Left ventricle myocardium inferior (tissue), 1 donor: ENCODE results near the gene COPS4. TPM values are rescaled to one million over a fixed set of nuclear protein-coding genes. Genes with fewer than 3 reads are reported as not detected.
"Not testable (repeated sequence)": the region's sequence is repeated elsewhere in the genome, so short reads cannot be mapped to it uniquely, and the experiment has no call there.

Source experiments
- DNase-seq: peaks from one replicate; pipeline ENCODE4 v3.0.0-alpha.2; 2020
- H3K27ac ChIP-seq: fragments of 200-600 bp; replicated peaks from 2 replicates; pipeline ENCODE4 v1.8.0; 2021
- H3K27me3 ChIP-seq: fragments of 200-600 bp; 2 replicates; pipeline ENCODE4 v1.8.0; 2021; ENCODE audit warnings: low read depth
- H3K36me3 ChIP-seq: fragments of 200-600 bp; 2 replicates; pipeline ENCODE4 v1.8.0; 2021
- H3K4me1 ChIP-seq: fragments of 200-600 bp; 2 replicates; pipeline ENCODE4 v1.8.0; 2021
- H3K4me3 ChIP-seq: fragments of 200-600 bp; 2 replicates; pipeline ENCODE4 v1.8.0; 2021; ENCODE audit warnings: mild to moderate bottlenecking, moderate library complexity
- H3K9me3 ChIP-seq: fragments of 200-600 bp; replicated peaks from 2 replicates; pipeline ENCODE4 v1.8.0; 2021
- intact Hi-C: fragments of 100-400 bp; cut with micrococcal nuclease; formaldehyde crosslinking; loops from one replicate; pipeline ENCODE4 v1.11.0; 2022
- total RNA-seq: library from RNA; stranded (reverse); fragmentation: NEBNext Ultra II Directional; extraction: Animal tissue kit (Norgen Biotek cat#: 25700); gene quantifications from one replicate; pipeline ENCODE4 v1.2.1, GENCODE V29; 2021
- TF ChIP-seq, protein P1 (sequence below): fragments of 200-600 bp; IDR thresholded peaks from 2 replicates; pipeline ENCODE4 v1.8.0; 2021; ENCODE audit warnings: antibody characterized with exemption, mild to moderate bottlenecking, borderline replicate concordance
- donor health status: DM: no; HTN: yes; CAD: no; lungs with severe emphysema.

Gene COPS4
- total RNA-seq, 1 donor from 2014 or later, result 53.6 TPM

DNA sequence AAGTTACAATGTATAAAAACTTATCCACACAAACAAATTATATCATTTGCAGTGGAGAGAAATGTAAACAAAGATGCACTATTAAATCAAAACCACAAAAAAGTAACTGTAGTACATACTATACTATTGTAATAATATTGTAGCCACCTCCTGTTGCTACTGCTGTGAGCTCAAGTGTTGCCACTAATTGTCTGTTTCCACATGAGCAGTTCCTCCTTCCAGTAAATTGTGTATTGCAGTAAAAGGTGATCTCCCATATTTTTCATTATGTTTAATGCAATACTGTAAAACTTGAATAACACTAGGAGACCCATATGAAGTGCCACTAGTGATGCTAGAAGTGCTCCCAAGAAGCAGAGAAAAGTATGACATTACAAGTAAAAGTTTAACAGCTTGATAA lies 36.1 kb upstream of the COPS4 start:
- H3K27ac ChIP-seq, result no peak overlapping the region
- H3K36me3 ChIP-seq, result no peaks in the 10 kb centered on the region
- TF ChIP-seq, protein P1, sequence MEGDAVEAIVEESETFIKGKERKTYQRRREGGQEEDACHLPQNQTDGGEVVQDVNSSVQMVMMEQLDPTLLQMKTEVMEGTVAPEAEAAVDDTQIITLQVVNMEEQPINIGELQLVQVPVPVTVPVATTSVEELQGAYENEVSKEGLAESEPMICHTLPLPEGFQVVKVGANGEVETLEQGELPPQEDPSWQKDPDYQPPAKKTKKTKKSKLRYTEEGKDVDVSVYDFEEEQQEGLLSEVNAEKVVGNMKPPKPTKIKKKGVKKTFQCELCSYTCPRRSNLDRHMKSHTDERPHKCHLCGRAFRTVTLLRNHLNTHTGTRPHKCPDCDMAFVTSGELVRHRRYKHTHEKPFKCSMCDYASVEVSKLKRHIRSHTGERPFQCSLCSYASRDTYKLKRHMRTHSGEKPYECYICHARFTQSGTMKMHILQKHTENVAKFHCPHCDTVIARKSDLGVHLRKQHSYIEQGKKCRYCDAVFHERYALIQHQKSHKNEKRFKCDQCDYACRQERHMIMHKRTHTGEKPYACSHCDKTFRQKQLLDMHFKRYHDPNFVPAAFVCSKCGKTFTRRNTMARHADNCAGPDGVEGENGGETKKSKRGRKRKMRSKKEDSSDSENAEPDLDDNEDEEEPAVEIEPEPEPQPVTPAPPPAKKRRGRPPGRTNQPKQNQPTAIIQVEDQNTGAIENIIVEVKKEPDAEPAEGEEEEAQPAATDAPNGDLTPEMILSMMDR, result no peak
- H3K4me1 ChIP-seq, result no peaks in the 10 kb centered on the region
- DNase-seq, result no peak
- no peaks in the 10 kb centered on the region for H3K9me3 ChIP-seq
- no peak overlapping the region for H3K4me3 ChIP-seq
- no peaks in the 10 kb centered on the region for H3K27me3 ChIP-seq
- intact Hi-C loops, result no loop called here

DNA sequence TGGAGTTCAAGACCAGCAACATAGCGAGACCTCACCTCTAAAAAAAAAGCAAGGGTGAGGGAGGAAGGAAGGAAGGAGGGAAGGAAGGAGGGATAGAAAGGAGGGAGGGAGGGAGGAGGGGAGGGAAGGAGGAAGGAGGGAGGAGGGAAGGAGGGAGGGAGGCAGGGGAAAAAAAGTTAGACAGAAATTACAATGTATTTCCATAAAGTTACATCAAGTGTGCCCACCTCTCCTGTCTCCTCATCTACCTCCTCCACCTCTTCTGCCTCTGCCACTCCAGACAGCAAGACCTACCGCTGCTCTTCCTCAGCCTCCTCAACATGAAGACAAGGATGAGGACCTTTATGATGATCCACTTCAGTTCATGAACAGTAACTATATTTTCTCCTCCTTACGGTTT lies 32.7 kb upstream of the COPS4 start:
- DNase-seq, result no peak
- H3K9me3 ChIP-seq, result no peaks in the 10 kb centered on the region
- H3K27me3 ChIP-seq, result no peaks in the 10 kb centered on the region
- intact Hi-C loops, result no loop called here
- H3K36me3 ChIP-seq, result no peaks in the 10 kb centered on the region
- H3K4me1 ChIP-seq, result no peaks in the 10 kb centered on the region
- TF ChIP-seq, protein P1, result no peak
- H3K4me3 ChIP-seq, result no peak overlapping the region
- H3K27ac ChIP-seq, result no peak overlapping the region

DNA sequence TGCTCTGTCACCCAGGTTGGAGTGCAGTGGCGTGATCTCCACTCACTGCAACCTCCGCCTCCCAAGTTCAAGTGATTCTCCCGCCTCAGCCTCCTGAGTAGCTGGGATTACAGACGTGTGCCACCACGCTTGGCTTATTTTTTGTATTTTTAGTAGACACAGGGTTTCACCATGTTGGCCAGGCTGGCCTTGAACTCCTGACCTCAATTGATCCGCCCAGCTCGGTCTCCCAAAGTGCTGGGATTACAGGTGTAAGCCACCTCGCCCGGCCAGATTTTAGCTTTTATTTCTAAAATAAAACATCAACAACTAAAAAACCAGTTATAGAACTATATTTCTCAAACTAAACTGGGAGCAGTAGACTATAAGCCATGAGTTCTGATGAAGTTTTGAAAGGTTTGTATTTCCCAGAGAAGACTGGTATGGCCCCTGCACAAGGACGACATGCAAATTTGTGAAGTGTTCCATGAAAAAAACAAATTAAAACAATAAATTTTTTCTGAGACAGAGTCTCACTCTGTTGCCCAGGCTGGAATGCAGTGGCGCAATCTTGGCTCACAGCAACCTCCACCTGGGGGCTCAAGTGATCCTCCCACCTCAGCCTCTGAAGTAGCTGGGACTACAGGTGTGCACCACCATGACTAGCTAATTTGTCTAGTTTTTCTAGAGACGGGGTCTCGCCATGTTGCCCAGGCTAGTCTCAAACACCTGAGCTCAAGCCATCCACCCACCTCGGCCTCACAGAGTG lies 31.8 kb upstream of the COPS4 start:
- H3K9me3 ChIP-seq, intact Hi-C loops, H3K27ac ChIP-seq, H3K36me3 ChIP-seq, DNase-seq, H3K4me1 ChIP-seq, H3K4me3 ChIP-seq, H3K27me3 ChIP-seq: not testable (repeated sequence)

DNA sequence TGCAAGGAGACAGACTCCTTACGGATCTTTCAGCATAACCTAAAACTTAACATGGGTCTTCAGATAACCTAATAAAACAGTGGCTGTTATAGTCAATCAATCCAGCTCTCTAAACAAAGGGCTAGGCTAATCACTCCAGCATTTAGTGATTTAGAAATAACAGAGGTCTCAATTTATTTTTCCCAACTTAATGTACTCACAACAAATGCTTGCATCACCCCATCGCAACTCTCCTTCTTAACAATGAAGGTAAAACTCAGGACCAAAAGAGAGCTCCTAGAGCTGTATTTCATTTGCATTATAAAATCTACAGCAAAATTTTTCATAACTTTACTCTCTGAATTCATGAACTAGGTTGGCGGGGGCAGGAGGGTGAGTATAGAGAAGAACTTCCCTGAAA lies 25.5 kb upstream of the COPS4 start:
- TF ChIP-seq, protein P1, result no peak
- Histone ChIP-seq H3K9me3 (no peaks in the 10 kb centered on the region), H3K27me3 (no peaks in the 10 kb centered on the region), H3K4me3 (peak overlapping the region; percentile 97), H3K4me1 (peaks cover 44% of the 10 kb centered on the region), H3K36me3 (no peaks in the 10 kb centered on the region), H3K27ac (peak overlapping the region; percentile 87)
- no peak for DNase-seq
- intact Hi-C loops, result no loop called here

DNA sequence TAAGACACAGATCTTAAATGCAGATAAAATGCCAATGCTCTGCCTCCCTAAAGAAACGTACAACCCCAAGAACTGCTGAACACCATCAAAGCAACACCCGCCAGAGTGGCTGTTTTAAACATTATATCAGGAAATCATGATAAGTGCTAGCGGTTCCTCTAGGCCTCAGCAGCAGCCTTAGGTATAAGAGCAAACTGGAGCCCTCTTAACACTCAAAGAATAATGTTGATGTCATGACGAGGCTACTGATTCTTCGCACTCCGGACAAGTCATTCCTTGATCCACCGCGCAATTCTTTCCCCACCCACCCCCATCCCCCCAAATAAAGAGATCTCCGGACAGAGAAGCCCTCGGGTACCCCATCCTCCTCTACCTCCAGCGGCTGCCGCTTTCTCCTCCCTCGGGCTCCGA lies 24.9 kb upstream of the COPS4 start:
- no peak for DNase-seq
- TF ChIP-seq, protein P1, result no peak
- H3K4me3 ChIP-seq, result peak overlapping the region; percentile 97
- no peaks in the 10 kb centered on the region for H3K27me3 ChIP-seq
- no peaks in the 10 kb centered on the region for H3K9me3 ChIP-seq
- H3K4me1 ChIP-seq, result peaks cover 44% of the 10 kb centered on the region
- H3K27ac ChIP-seq, result peak overlapping the region; percentile 87
- intact Hi-C loops, result no loop called here
- no peaks in the 10 kb centered on the region for H3K36me3 ChIP-seq

DNA sequence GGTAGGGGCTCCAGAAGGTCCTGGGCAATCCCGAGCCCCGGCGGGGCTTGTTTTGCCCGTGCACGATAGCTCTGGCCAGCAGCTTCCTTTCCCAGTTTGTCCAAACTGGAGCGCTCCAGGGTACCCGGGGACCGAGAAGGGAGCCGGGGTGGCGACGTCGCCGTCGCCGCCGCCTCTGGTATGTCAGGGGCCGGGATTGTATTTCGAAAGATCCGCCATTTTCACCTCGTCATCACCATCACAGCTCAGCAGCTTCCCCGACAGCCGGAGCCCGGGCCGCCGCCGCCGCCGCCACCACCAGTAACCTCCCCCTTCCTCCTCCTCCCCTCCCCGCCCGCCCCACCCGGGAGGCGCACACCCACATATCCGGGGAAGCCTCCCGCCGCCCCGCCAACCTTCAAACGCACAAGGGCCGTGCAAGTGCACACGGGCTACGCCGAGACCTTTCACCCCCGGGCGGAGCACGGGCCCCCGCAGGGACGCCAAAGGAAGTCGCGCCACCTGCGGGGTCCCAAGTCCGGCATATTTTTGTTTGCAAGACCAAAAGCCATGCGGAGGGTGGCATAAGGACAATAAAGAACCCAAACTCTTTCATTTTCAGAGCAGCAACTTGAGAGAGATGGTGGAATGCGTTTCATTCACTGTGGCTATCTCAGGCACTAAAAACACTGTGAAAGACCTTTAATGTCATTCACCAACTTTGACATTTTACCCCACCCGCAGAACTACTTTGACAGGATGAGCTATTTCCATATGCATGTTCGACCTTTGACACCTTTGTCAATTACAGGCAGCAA lies 24.3 kb upstream of the COPS4 start, which contains the start of gene LIN54:
Gene LIN54, minus strand, starts transcription at position 302 of the 797 bp plus-strand sequence. CDS start 25,979 bp downstream, outside the sequence.
- H3K9me3 ChIP-seq, result no peaks in the 10 kb centered on the region
- H3K36me3 ChIP-seq, result no peaks in the 10 kb centered on the region
- TF ChIP-seq, protein P1, result no peak
- peak within 1 kb of the TSS; percentile 97 for H3K4me3 ChIP-seq
- H3K27ac ChIP-seq, result peak within 1 kb of the TSS; percentile 87
- H3K4me1 ChIP-seq, result peaks cover 44% of the 10 kb centered on the region
- intact Hi-C loops, result no loop called here
- peak; percentile 81 for DNase-seq
- H3K27me3 ChIP-seq, result no peaks in the 10 kb centered on the region
